COLO829 (cell line): Measurements from ENCODE around the gene SCN2A.
"Not testable (repeated sequence)": the region's sequence is repeated elsewhere in the genome, so short reads cannot be mapped to it uniquely, and the experiment has no call there.

Experiments
- DNase-seq: peaks from one replicate; pipeline ENCODE4 v3.0.0; 2012; ENCODE audit warnings: low spot score

The SCN2A gene

GRCh38 chr2:165328272-165328671 is 89.1 kb downstream of the SCN2A start:
- no peak for DNase-seq

GRCh38 chr2:165344276-165344675 is 105.1 kb downstream of the SCN2A start:
- DNase-seq = not testable (repeated sequence)

GRCh38 chr2:165348441-165348840 is 109.2 kb downstream of the SCN2A start:
- DNase-seq = no peak

GRCh38 chr2:165349181-165349580 is 110.0 kb downstream of the SCN2A start:
- no peak for DNase-seq

- peak; percentile 2 for DNase-seq
These were observed 118.5 kb downstream of the SCN2A start for GRCh38 chr2:165357758-165358157.

- peak; percentile 4 for DNase-seq
These were observed 122.3 kb downstream of the SCN2A start for GRCh38 chr2:165361514-165361913.

- peak; percentile 48 for DNase-seq
These were observed 130.1 kb downstream of the SCN2A start for GRCh38 chr2:165369131-165369897.

- no peak for DNase-seq
These were observed 130.7 kb downstream of the SCN2A start for GRCh38 chr2:165369898-165370296.

- no peak for DNase-seq
These were observed 132.1 kb downstream of the SCN2A start for GRCh38 chr2:165371356-165371755.

GRCh38 chr2:165373278-165374010 is 134.2 kb downstream of the SCN2A start:
- DNase-seq = no peak

GRCh38 chr2:165376571-165376975 is 137.4 kb downstream of the SCN2A start:
- no peak for DNase-seq

- no peak for DNase-seq
These were observed 143.1 kb downstream of the SCN2A start for GRCh38 chr2:165382362-165382761.

GRCh38 chr2:165390875-165391274 is 151.7 kb downstream of the SCN2A start:
- DNase-seq = no peak

- DNase-seq = no peak
These were observed 152.6 kb downstream of the SCN2A start for GRCh38 chr2:165391791-165392190.

GRCh38 chr2:165398603-165399002 is 159.4 kb downstream of the SCN2A start:
- DNase-seq = not testable (repeated sequence)

GRCh38 chr2:165401285-165401852 is 162.2 kb downstream of the SCN2A start:
- peak; percentile 14 for DNase-seq

GRCh38 chr2:165402162-165402561 is 162.9 kb downstream of the SCN2A start:
- no peak for DNase-seq

- no peak for DNase-seq
These were observed 167.0 kb downstream of the SCN2A start for GRCh38 chr2:165406173-165406572.

- peak; percentile 81 for DNase-seq
These were observed 168.3 kb downstream of the SCN2A start for GRCh38 chr2:165407466-165407865.

GRCh38 chr2:165408186-165408585 is 169.0 kb downstream of the SCN2A start:
- DNase-seq = no peak

GRCh38 chr2:165410276-165410675 is 171.1 kb downstream of the SCN2A start:
- no peak for DNase-seq

- no peak for DNase-seq
These were observed 175.0 kb downstream of the SCN2A start for GRCh38 chr2:165414187-165414586.

- DNase-seq = no peak
These were observed 177.8 kb downstream of the SCN2A start for GRCh38 chr2:165417009-165417408.
